HG03432 (cell line): ENCODE data around the gene OXTR.

Source experiments
- ATAC-seq: cut with Tn5 transposase; IDR thresholded peaks from one replicate; pipeline ENCODE4 v1.9.1; 2021; ENCODE audit warnings: mild to moderate bottlenecking, moderate library complexity; ENCODE audit not compliant: unreplicated experiment

The OXTR gene

DNA sequence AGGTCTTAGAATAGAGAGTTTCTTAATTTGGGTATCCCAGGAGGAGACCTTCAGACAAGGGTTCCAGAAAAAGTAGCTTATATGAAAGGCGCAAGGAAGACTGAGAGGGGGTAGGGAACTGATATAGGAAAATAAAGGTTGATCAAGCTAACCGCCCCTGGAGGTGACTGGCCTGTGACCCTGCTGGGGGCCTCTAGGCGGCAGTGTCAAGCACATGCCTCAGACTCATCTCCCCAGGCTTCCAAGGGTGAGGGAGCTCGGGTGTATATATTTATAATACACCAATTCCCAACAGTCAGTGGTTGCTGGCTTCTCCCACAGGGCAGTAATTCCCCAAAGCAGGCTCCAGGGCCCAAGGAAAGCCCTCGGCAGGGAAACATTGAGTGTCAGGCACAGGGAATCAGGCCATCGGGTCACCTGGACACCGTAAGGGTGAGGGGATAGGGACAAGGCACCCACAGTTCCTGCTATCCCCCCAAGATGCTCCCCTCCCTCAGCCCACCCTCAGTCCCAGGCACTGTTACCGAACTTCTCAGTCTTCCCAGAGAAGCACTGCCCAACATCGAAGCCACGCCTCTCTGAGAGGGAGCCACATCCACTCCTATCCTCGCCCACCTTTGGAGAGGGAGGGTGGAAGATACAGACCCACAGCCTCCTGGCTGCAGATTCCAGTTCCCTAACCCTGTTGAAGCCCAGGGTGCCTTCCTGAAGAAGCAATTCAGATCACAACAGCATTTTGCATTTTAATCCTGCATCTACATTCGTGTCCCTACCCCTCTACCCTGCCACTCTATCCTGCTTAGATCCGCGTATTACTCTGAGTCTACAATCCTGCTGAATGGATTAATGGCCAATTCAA, 55.3 kb downstream of the OXTR start:
- peak; percentile 83 for ATAC-seq

DNA sequence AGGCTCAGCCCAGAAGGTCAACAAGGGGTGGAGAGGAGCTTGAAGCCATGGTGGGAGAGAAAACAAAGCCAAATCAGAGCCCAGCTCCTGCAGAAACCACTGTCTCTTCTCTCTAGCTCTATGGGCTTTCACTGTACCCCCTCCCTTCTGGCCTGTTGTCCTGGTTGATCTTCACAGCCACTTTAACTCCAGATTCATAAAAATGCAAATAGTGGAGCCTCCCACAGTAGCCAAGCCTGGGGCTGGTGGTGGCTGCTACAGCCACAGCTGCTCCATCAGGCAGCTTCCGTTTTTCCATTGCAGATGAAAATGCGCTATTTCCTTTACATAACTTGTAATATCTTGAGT, 56.5 kb downstream of the OXTR start:
- no peak for ATAC-seq

DNA sequence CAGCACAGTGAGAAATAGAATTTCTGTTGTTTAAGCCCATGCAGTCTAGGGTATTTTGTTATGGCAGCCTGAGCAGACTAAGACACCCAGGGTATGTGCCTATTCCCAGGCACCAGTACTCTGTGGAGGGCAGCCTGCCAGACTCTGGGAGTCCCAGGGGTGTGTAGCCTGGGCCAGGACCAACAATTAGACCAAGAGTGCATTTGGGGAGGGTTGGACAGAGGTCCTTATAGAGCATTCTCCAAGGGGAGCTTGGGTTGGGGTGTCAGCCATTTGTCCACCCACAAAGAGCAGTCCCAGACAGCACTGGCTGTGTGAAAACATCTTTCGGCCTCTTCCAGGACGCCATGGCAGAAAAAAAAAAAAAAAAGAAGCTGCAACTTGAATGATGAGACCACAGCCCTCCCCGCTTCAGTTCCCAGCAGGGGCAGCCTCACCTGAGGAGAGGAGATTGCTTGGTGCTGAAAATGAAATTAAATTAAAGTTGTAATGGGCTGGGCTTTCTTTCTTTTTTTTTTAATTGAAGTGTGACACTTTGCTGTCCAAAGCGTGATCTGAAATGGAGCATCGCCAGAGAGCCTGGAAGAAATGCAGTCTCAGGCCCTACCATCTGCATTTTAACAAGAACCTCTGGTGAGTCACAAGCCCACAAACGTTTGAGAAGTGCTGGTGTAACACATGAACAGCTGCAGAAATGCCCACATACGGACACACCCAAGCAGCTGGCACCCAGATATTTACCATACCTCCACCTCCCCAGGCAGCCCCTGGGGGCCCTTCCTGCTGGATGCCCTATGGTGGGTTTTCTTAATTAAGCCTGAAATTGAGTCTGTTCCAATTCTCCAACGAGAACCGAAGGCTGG, 57.1 kb downstream of the OXTR start:
- no peak for ATAC-seq

DNA sequence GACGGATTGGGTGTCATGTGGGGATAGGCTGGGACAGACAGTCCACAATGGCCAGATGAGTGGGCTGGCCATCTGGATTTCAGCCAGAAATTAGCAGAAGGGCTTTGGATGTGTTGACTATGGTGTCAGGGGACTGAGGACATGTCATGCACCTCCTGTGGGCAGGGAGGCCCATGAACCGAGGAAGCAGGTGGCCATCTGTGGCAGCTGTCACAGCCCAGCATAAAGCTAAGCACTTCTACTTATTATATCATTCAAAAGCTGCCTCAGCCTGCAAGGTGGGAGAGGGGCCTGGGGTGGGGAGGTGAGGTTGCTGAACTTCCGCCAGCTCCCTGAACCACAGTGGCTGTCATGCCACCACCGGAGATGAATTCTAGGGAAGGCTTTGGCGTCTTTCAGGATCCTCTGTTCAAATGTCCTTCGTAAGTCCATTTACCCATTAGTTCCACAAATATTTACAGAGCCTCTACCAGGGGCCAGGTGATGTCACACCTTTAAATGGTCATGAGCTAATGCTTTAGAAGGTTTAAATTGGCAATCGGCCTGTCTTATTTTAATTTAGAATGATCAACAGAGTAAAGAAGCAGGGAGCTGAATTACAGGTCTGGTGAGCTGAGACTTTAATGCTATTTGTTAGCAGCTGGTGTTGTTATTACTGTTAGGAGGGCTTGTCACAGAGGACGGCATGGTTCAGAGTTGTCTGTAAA, 59.5 kb downstream of the OXTR start:
- no peak for ATAC-seq

DNA sequence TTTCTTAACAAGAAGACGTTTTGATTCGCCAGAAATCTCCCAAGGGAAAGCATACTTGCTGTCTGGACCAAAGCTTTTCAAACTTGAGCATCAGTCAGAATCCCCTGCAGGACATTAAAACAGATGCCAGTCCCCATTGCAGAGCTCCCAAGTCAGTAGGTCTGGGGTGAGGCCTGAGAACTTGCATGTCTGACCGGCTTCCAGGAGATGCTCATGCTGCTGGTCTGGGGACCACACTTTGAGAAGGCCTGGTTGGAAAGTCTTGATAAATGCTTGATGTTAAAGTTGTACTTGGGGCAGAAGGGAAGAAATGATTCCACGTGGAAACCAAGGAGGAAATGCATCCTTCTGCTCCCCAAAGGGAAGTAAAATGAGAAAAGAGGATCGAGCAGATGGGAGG, 60.1 kb downstream of the OXTR start:
- ATAC-seq: no peak

DNA sequence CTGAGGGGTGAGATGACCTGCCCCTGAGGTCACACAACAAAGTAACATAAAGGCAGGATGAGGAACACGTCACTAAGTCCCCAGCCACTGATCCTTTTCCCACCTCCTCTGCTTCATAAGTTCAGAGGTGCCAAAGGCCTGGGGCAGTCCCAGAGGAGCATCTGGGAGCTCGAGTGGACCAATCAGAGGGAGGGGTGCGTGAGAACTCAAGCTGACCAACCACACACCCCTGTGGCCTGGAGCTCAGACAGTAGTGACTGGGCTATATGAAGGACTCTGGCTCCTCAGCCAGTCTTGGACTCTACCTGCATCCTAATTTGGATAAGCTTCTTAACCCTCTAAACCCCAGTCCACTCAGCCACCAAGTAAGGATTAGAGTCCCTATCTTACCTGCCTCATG, 63.8 kb downstream of the OXTR start:
- no peak for ATAC-seq

DNA sequence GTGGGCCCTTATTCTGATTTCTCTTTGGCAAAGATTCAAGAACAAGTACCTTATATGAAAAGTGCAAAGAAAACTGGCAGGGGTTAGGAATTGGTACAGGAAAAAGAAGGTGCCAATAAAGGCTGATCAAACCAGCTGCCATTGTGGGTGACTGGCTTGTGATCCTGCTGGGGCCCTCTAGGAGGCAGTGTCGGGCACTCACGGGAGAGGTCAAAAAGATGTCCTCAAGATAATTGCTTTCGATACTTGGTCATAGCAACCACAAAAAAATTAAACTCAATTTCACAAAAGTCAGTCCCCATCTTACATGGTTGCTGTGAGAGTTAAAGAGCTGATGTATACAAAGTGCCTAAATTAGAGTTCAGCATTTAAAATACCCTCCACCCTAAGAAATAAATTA, 66.9 kb downstream of the OXTR start:
- ATAC-seq: no peak
